ENCODE data around the gene H6PD.

Gene H6PD

DNA sequence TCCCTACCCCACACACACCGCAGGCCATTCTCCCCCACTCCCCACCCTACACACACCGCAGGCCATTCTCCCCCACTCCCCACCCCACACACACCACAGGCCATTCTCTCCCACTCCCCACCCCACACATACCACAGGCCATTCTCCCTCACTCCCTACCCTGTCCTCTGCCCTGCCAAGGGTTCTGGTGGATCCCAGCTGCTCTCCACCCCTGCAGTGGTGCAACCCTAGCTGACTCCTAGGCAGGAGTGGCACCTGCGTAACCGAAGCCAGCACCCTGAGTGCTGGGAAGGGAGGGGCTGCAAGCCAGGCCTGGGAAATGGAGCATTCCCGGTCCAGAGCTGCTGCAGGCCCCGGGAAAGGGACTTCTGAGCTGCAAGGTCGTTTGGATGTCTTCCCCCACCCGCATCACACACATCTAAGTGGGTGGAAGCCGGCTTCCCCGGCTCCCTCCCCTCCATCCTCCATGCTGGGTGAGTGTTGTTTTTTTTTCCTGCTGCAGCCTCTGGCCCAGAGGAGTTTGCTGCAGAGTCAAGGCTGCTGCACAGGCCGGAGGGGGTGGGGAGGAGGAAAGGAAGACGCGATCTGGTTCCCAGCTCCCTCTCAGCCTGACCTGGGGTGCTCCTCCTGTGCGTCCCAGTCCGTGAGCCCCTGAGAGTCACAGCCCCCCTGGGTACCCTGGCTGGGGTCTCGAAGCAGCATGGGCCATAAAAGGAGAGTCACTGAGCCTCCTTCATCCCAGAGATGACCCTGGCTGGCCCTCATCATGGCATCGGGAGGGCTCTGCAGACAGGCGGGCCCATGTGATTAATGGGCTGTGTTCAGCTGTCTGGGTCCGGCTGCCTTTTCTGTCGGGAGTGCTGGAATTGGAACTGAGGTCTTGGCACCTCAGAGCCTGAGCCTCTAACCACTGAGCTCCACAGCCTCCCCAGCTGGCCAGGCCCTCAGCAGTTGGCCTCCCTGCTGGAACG lies 16.1 kb downstream of the H6PD start:
- no peak overlapping the region for H3K9ac ChIP-seq
- H3K4me2 ChIP-seq: no peak overlapping the region
- H3K4me1 ChIP-seq: peaks cover 0 to 18% (median 16%) of the 10 kb centered on the region in 10 experiments; a peak in 14 of 20 replicates
- TF ChIP-seq Cebpa-rat (IDR thresholded peaks at IDR 0.05): no peak
- no peaks in the 10 kb centered on the region for H3K9me3 ChIP-seq (replicated peaks in 1 of 11)
- no peaks in the 10 kb centered on the region for H3K27me3 ChIP-seq
- H4K20me1 ChIP-seq: peaks cover 0 to 42% (median 6%) of the 10 kb centered on the region in 11 experiments; a peak in 8 of 22 replicates
- H3K27ac ChIP-seq: no peak overlapping the region
- no peak overlapping the region for H3K4me3 ChIP-seq
- H3K36me3 ChIP-seq: peaks cover 0 to 27% (median 2%) of the 10 kb centered on the region in 11 experiments; a peak in 9 of 22 replicates

DNA sequence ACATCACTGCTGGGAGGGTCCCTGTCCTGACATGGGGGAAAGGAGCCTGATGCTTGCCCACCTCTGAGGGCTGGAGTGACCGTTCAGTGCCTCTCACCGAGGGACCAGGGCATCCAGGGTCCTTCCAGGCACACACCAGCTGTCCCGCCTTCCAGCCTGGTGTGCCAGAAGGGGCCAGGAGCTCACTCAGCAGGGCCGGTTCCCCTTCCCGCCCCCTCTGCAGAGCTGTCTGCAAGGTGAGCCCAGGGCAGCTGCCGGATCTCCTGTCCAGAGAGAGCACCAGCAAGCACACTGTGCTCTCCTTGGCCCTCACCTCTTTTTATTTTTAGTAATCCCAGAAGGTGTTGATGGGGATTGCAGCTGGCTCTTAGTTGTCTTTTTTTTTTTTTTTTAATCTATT lies 16.9 kb downstream of the H6PD start:
- Histone ChIP-seq H4K20me1 (peaks cover 0 to 43% (median 6%) of the 10 kb centered on the region in 11 experiments; a peak in 8 of 22 replicates), H3K27me3 (no peaks in the 10 kb centered on the region), H3K4me2 (no peak overlapping the region), H3K4me3 (no peak overlapping the region), H3K36me3 (peaks cover 0 to 22% (median 4%) of the 10 kb centered on the region in 11 experiments; a peak in 8 of 22 replicates), H3K27ac (no peak overlapping the region), H3K9ac (no peak overlapping the region), H3K4me1 (peaks cover 0 to 20% (median 14%) of the 10 kb centered on the region in 10 experiments; a peak in 14 of 20 replicates), H3K9me3 (replicated peaks in 1 of 11) (no peaks in the 10 kb centered on the region)
- TF ChIP-seq Cebpa-rat (IDR thresholded peaks at IDR 0.05): no peak

DNA sequence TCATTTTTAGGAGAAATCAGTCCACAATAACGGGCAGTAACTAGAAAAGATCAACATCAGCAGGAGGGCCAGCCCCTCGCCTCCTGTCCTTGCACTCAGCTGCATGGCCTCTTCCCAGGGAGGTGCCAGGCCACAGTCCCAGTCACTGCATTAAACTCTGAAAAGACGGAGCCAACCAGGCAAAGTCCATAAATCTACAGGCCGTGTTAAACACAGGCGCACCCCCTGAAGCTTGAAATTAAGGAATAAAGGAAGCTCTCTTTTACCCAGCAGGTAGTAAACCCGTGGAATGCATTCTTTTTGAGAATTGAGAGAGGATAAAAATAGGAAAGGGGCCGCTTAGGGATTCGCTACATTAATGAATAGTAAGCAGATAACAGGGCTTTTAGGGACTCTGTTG lies 18.4 kb downstream of the H6PD start:
- Histone ChIP-seq H3K4me2 (no peak overlapping the region), H4K20me1 (peaks cover 0 to 41% (median 6%) of the 10 kb centered on the region in 11 experiments; a peak in 8 of 22 replicates), H3K27ac (no peak overlapping the region), H3K4me1 (peaks cover 0 to 6% (median 2%) of the 10 kb centered on the region in 10 experiments; a peak in 14 of 20 replicates), H3K36me3 (peaks cover 0 to 17% (median 7%) of the 10 kb centered on the region in 11 experiments; a peak in 9 of 22 replicates), H3K9ac (no peak overlapping the region), H3K9me3 (replicated peaks in 1 of 11) (peaks cover 0 to 5% (median 3%) of the 10 kb centered on the region in 11 experiments; a peak in 12 of 22 replicates), H3K4me3 (no peak overlapping the region), H3K27me3 (no peaks in the 10 kb centered on the region)
- TF ChIP-seq Cebpa-rat (IDR thresholded peaks at IDR 0.05): no peak

GRCh38 chr1:9253453-9254105 lies 19.0 kb downstream of the H6PD start:
- peaks cover 0 to 23% (median 7%) of the 10 kb centered on the region in 11 experiments; a peak in 11 of 22 replicates for H3K36me3 ChIP-seq
- no peak overlapping the region for H3K27ac ChIP-seq
- TF ChIP-seq Cebpa-rat (IDR thresholded peaks at IDR 0.05): no peak
- no peak overlapping the region for H3K9ac ChIP-seq
- H3K9me3 ChIP-seq (replicated peaks in 1 of 11): peaks cover 1 to 11% (median 9%) of the 10 kb centered on the region in 11 experiments; a peak in 17 of 22 replicates
- H3K4me3 ChIP-seq: no peak overlapping the region
- H3K4me2 ChIP-seq: no peak overlapping the region
- H3K27me3 ChIP-seq: no peaks in the 10 kb centered on the region
- peaks cover 0 to 4% (median 0%) of the 10 kb centered on the region in 10 experiments; a peak in 1 of 20 replicates for H3K4me1 ChIP-seq
- H4K20me1 ChIP-seq: peaks cover 0 to 43% (median 6%) of the 10 kb centered on the region in 11 experiments; a peak in 7 of 22 replicates

DNA sequence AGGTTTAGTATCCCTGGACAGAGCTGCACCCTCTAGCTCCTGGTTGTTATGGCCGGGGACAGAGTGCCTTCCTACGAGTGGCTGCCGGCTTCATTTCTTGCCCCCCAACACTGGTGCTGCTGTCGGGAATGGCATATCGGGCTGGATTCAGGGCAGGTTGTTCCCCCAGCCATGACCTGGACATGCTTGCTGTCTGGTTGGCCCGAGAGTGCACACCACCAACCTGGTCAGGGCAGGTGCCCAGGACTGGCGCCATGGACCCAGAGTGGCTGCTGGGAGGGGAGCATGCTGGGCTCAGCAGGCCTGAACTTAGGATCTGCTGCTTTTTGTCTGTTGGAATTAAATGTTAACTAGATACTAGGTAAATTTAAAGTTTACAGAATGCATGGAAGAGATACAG lies 21.8 kb downstream of the H6PD start:
- H3K27me3 ChIP-seq: no peaks in the 10 kb centered on the region
- H3K36me3 ChIP-seq: peaks cover 0 to 20% (median 7%) of the 10 kb centered on the region in 11 experiments; a peak in 10 of 22 replicates
- peaks cover 9 to 32% (median 27%) of the 10 kb centered on the region in 11 experiments; a peak in 19 of 22 replicates for H3K9me3 ChIP-seq (replicated peaks in 1 of 11)
- peaks cover 0 to 46% (median 0%) of the 10 kb centered on the region in 11 experiments; a peak in 7 of 22 replicates for H4K20me1 ChIP-seq
- TF ChIP-seq Cebpa-rat (IDR thresholded peaks at IDR 0.05): no peak
- peaks cover 0 to 8% (median 7%) of the 10 kb centered on the region in 10 experiments; a peak in 5 of 20 replicates for H3K4me1 ChIP-seq
- H3K4me3 ChIP-seq: no peak overlapping the region
- H3K27ac ChIP-seq: no peak overlapping the region
- H3K4me2 ChIP-seq: no peak overlapping the region
- H3K9ac ChIP-seq: no peak overlapping the region

DNA sequence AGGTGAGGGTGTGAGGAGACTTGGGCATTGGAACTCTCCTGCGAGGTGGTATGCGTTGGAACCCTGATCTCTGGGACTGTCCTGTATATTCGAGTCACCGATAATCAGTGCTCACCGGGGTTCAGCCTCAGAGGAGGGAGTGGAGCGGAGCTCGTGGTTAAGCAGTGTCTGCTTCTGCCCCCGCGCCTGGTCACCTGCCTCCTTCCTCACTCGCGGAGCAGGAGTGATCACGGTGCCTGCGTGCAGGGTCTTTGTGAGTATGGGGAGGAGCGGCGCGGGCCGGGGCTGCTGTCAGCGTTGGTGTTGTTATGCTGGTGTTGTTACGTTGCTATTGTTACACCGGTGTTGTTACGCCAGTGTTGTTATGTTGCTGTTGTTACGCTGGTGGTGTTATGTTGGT lies 23.3 kb downstream of the H6PD start:
- no peak overlapping the region for H3K9ac ChIP-seq
- H3K4me2 ChIP-seq: no peak overlapping the region
- H4K20me1 ChIP-seq: peaks cover 0 to 38% (median 0%) of the 10 kb centered on the region in 11 experiments; a peak in 8 of 22 replicates
- no peak overlapping the region for H3K4me3 ChIP-seq
- H3K36me3 ChIP-seq: peaks cover 0 to 24% (median 11%) of the 10 kb centered on the region in 11 experiments; a peak in 12 of 22 replicates
- H3K4me1 ChIP-seq: peaks cover 0 to 9% (median 7%) of the 10 kb centered on the region in 10 experiments; a peak in 6 of 20 replicates
- no peak for TF ChIP-seq Cebpa-rat (IDR thresholded peaks at IDR 0.05)
- no peak overlapping the region; a peak in 1 of 22 replicates for H3K27ac ChIP-seq
- H3K9me3 ChIP-seq (replicated peaks in 1 of 11): peaks cover 9 to 32% (median 27%) of the 10 kb centered on the region in 11 experiments; a peak in 19 of 22 replicates
- no peaks in the 10 kb centered on the region for H3K27me3 ChIP-seq

DNA sequence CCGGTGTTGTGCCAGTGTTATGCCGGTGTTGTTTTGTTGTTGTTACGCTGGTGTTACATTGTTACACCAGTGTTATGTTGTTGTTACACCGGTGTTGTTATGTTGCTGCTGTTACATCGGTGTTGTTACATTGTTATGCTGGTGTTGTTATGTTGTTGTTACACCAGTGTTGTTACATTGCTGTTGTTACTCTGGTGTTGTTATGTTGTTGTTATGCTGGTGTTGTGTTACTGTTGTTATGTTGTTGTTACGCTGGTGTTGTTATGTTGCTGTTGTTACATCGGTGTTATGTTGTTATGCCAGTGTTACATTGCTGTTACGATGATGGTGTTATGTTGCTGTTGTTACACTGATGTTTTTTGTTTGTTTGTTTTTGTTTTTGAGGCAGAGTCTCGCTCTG lies 24.1 kb downstream of the H6PD start:
- H3K36me3 ChIP-seq: peaks cover 0 to 32% (median 12%) of the 10 kb centered on the region in 11 experiments; a peak in 14 of 22 replicates

GRCh38 chr1:9260059-9260766 lies 25.6 kb downstream of the H6PD start:
- Histone ChIP-seq H3K27ac (peak overlapping the region in 1 of 11 experiments; percentile 23; a peak in 2 of 22 replicates), H3K9ac (no peak overlapping the region), H3K4me1 (peaks cover 0 to 9% (median 7%) of the 10 kb centered on the region in 10 experiments; a peak in 6 of 20 replicates), H3K27me3 (no peaks in the 10 kb centered on the region), H3K4me3 (no peak overlapping the region), H4K20me1 (peaks cover 0 to 34% (median 0%) of the 10 kb centered on the region in 11 experiments; a peak in 8 of 22 replicates), H3K4me2 (no peak overlapping the region), H3K9me3 (replicated peaks in 1 of 11) (peaks cover 9 to 32% (median 27%) of the 10 kb centered on the region in 11 experiments; a peak in 19 of 22 replicates), H3K36me3 (peaks cover 7 to 46% (median 25%) of the 10 kb centered on the region in 11 experiments; a peak in 18 of 22 replicates)
- no peak for TF ChIP-seq Cebpa-rat (IDR thresholded peaks at IDR 0.05)

More for the DNA sequence above, 24.1 kb downstream of the H6PD start:
- H3K9me3 ChIP-seq (replicated peaks in 1 of 11): peaks cover 9 to 32% (median 27%) of the 10 kb centered on the region in 11 experiments; a peak in 19 of 22 replicates
- no peak for TF ChIP-seq Cebpa-rat (IDR thresholded peaks at IDR 0.05)
- H3K4me3 ChIP-seq: no peak overlapping the region
- H3K27ac ChIP-seq: no peak overlapping the region; a peak in 1 of 22 replicates
- H3K4me1 ChIP-seq: peaks cover 0 to 9% (median 7%) of the 10 kb centered on the region in 10 experiments; a peak in 6 of 20 replicates
- H4K20me1 ChIP-seq: peaks cover 0 to 36% (median 0%) of the 10 kb centered on the region in 11 experiments; a peak in 8 of 22 replicates
- no peaks in the 10 kb centered on the region for H3K27me3 ChIP-seq
- H3K9ac ChIP-seq: no peak overlapping the region
- no peak overlapping the region for H3K4me2 ChIP-seq
